A549 (cell line): Measurements from ENCODE around the gene CCDC136.

Experiments used
- HDAC2 ChIP-seq: fragments of 200-600 bp; sonication (generic); IDR thresholded peaks from 2 replicates; pipeline ENCODE4 v1.6.1; 2016
- PHF8 ChIP-seq: fragments of 200-600 bp; sonication (generic); IDR thresholded peaks from 2 replicates; pipeline ENCODE4 v1.6.1; 2016; ENCODE audit warnings: low read depth, mild to moderate bottlenecking, antibody characterized with exemption, moderate library complexity, borderline replicate concordance
- RNF2 ChIP-seq: fragments of 200-600 bp; sonication (generic); IDR thresholded peaks from 2 replicates; pipeline ENCODE4 v1.6.1; 2016; ENCODE audit warnings: low read depth, mild to moderate bottlenecking, antibody characterized with exemption, moderate library complexity, borderline replicate concordance
- TF ChIP-seq, protein P1 (sequence below): fragments of >200 bp; sonication (Bioruptor Twin); formaldehyde crosslinking; IDR thresholded peaks from 3 replicates; pipeline ENCODE4 v1.5.1; 2016
- TF ChIP-seq, protein P2 (sequence below): fragments of 200-600 bp; sonication (generic); IDR thresholded peaks from 2 replicates; pipeline ENCODE4 v1.6.1; 2016; ENCODE audit warnings: antibody characterized with exemption, mild to moderate bottlenecking, moderate library complexity

DNA sequence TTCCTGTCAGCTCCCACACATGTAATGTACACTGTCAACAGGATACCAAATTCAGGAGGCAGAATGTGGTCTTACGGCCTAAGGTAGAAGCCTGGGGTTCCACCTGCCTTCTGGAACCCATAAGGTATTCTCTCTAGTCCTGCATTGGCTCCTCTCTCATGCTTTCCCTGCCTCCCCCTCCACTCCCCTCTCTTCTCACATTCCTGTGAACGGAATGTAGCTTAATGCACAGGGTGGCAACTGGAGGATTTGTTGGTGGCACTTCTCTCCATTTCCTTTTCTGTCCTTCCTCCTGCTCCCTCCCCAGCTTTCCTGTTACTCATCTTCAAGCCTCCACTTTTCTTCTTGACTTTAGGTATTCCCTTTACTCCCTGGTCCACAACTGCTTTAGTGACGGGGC is 26.9 kb downstream of the CCDC136 start:
- TF ChIP-seq HDAC2, result no peak
- TF ChIP-seq, protein P1, sequence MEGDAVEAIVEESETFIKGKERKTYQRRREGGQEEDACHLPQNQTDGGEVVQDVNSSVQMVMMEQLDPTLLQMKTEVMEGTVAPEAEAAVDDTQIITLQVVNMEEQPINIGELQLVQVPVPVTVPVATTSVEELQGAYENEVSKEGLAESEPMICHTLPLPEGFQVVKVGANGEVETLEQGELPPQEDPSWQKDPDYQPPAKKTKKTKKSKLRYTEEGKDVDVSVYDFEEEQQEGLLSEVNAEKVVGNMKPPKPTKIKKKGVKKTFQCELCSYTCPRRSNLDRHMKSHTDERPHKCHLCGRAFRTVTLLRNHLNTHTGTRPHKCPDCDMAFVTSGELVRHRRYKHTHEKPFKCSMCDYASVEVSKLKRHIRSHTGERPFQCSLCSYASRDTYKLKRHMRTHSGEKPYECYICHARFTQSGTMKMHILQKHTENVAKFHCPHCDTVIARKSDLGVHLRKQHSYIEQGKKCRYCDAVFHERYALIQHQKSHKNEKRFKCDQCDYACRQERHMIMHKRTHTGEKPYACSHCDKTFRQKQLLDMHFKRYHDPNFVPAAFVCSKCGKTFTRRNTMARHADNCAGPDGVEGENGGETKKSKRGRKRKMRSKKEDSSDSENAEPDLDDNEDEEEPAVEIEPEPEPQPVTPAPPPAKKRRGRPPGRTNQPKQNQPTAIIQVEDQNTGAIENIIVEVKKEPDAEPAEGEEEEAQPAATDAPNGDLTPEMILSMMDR, result no peak
- TF ChIP-seq RNF2, result no peak
- TF ChIP-seq, protein P2, sequence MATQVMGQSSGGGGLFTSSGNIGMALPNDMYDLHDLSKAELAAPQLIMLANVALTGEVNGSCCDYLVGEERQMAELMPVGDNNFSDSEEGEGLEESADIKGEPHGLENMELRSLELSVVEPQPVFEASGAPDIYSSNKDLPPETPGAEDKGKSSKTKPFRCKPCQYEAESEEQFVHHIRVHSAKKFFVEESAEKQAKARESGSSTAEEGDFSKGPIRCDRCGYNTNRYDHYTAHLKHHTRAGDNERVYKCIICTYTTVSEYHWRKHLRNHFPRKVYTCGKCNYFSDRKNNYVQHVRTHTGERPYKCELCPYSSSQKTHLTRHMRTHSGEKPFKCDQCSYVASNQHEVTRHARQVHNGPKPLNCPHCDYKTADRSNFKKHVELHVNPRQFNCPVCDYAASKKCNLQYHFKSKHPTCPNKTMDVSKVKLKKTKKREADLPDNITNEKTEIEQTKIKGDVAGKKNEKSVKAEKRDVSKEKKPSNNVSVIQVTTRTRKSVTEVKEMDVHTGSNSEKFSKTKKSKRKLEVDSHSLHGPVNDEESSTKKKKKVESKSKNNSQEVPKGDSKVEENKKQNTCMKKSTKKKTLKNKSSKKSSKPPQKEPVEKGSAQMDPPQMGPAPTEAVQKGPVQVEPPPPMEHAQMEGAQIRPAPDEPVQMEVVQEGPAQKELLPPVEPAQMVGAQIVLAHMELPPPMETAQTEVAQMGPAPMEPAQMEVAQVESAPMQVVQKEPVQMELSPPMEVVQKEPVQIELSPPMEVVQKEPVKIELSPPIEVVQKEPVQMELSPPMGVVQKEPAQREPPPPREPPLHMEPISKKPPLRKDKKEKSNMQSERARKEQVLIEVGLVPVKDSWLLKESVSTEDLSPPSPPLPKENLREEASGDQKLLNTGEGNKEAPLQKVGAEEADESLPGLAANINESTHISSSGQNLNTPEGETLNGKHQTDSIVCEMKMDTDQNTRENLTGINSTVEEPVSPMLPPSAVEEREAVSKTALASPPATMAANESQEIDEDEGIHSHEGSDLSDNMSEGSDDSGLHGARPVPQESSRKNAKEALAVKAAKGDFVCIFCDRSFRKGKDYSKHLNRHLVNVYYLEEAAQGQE, result no peak
- no peak for TF ChIP-seq PHF8
